Measurements from ENCODE around the gene DEF6. TPM values are rescaled to one million over a fixed set of nuclear protein-coding genes. Genes with fewer than 3 reads are reported as not detected.
A peak's percentile ranks its signal among the peaks of the same experiment; 100 is the strongest.

The DEF6 gene
- total and polyA plus RNA-seq, 2 of the 13 experiments (the other 11 are each of a cell fraction or from before 2014, with no cell fraction given) = 5.2 to 10.0 TPM

- TF ChIP-seq ZNF460 (CRISPR knock-in tag; IDR thresholded peaks at IDR 0.05; ENCODE audit: borderline replicate concordance) = no peak
- no peak for TF ChIP-seq FOXK2 (IDR thresholded peaks at IDR 0.05)
- TF ChIP-seq U2AF1 (optimal IDR thresholded peaks at IDR 0.05; ENCODE audit: low read depth, low read length) = no peak
- no peak for TF ChIP-seq TBP (CRISPR knock-in tag; IDR thresholded peaks at IDR 0.05)
- TF ChIP-seq ZNF607 (CRISPR knock-in tag; IDR thresholded peaks at IDR 0.05; ENCODE audit: borderline replicate concordance) = peak; percentile 92; the same call in 1 of the 2 replicates
- TF ChIP-seq SP2 (CRISPR knock-in tag; IDR thresholded peaks at IDR 0.05) = no peak
- TF ChIP-seq ELK4 (CRISPR knock-in tag; IDR thresholded peaks at IDR 0.05; ENCODE audit: borderline replicate concordance) = 0 out of 2 replicates have a peak, but pooled peaks have one; percentile 22
- no peak for TF ChIP-seq ZNF329 (CRISPR knock-in tag; IDR thresholded peaks at IDR 0.05; ENCODE audit: low read depth)
- peak; percentile 12 for TF ChIP-seq SKI (IDR thresholded peaks at IDR 0.05; ENCODE audit: partially characterized antibody)
- TF ChIP-seq AHDC1 (CRISPR knock-in tag; IDR thresholded peaks at IDR 0.05; ENCODE audit: borderline replicate concordance) = no peak
- TF ChIP-seq ZFAT (CRISPR knock-in tag; conservative IDR thresholded peaks at IDR 0.05) = 0 out of 2 replicates have a peak, but pooled peaks have one; percentile 40
- no peak for TF ChIP-seq ZFP36L2 (CRISPR knock-in tag; IDR thresholded peaks at IDR 0.05)
- TF ChIP-seq SNAPC5 (CRISPR knock-in tag; IDR thresholded peaks at IDR 0.05; ENCODE audit: borderline replicate concordance) = no peak
- no peak for TF ChIP-seq ZNF337 (CRISPR knock-in tag; IDR thresholded peaks at IDR 0.05; ENCODE audit: borderline replicate concordance, low read depth)
- peak; percentile 86 for TF ChIP-seq ZNF616 (CRISPR knock-in tag; IDR thresholded peaks at IDR 0.05; ENCODE audit: low read depth)
- TF ChIP-seq CCAR2 (optimal IDR thresholded peaks at IDR 0.05; ENCODE audit: low read depth, low read length) = no peak
- TF ChIP-seq KMT2B (CRISPR knock-in tag; IDR thresholded peaks at IDR 0.05) = peak; percentile 78; the same call in 1 of the 2 replicates
- TF ChIP-seq, protein P1, sequence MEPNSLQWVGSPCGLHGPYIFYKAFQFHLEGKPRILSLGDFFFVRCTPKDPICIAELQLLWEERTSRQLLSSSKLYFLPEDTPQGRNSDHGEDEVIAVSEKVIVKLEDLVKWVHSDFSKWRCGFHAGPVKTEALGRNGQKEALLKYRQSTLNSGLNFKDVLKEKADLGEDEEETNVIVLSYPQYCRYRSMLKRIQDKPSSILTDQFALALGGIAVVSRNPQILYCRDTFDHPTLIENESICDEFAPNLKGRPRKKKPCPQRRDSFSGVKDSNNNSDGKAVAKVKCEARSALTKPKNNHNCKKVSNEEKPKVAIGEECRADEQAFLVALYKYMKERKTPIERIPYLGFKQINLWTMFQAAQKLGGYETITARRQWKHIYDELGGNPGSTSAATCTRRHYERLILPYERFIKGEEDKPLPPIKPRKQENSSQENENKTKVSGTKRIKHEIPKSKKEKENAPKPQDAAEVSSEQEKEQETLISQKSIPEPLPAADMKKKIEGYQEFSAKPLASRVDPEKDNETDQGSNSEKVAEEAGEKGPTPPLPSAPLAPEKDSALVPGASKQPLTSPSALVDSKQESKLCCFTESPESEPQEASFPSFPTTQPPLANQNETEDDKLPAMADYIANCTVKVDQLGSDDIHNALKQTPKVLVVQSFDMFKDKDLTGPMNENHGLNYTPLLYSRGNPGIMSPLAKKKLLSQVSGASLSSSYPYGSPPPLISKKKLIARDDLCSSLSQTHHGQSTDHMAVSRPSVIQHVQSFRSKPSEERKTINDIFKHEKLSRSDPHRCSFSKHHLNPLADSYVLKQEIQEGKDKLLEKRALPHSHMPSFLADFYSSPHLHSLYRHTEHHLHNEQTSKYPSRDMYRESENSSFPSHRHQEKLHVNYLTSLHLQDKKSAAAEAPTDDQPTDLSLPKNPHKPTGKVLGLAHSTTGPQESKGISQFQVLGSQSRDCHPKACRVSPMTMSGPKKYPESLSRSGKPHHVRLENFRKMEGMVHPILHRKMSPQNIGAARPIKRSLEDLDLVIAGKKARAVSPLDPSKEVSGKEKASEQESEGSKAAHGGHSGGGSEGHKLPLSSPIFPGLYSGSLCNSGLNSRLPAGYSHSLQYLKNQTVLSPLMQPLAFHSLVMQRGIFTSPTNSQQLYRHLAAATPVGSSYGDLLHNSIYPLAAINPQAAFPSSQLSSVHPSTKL (CRISPR knock-in tag; IDR thresholded peaks at IDR 0.05) = no peak
Measured at GRCh38 chr6:35318196-35319171, 20.9 kb downstream of the DEF6 start (continued).

All from HepG2 (cell line).